Anterior cingulate cortex (tissue), 58 donors: ENCODE measurements around the gene SPINK1.
A peak's percentile ranks its signal among the peaks of the same experiment; 100 is the strongest.
"Not testable (repeated sequence)": the region's sequence is repeated elsewhere in the genome, so short reads cannot be mapped to it uniquely, and the experiment has no call there.

Source experiments
- DNase-seq, 58 donors: peaks; one replicate each; lab custom pipeline; 2025; lab: John Stamatoyannopoulos, UW

The SPINK1 gene

DNA sequence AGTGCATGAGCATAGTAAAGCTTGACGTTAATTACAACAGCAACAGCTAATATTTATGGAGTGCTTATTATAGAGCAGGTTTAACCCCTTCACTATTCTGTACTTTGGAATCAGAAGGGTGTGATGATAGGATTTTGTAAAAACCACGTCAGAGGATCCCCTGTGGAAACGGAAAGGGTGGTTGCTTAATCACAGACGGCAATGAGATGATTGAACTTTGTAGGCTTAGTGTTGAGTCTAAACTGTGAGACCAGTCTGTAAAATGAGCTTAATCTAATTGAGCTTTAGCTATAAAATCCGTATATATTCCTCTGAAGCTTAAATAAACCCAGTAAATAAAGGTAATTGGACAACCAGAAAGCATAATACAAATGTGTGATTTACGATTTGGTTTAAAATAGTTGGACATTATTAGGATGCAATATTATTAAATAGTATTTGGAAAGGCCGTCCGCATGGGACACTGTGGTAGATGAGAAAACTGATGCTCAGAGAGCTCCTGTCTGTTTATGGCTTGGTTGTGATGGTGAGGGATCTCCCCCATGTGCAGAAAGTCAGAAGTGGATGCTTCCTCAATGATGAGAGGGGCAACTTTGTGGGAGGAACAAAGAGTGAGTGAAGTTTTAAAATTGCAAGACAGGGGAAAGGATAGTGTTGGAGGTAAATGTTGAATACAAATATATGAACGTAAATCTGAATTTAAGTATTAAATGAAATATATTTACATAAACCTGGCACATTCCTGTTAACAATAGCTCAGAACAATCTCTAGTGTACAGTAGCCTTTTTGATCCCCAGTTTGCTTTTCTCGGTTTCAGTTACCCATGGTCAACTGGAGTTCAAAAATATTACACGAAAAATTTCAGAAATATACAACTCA, 23.7 kb upstream of the SPINK1 start:
- DNase-seq: no peak

DNA sequence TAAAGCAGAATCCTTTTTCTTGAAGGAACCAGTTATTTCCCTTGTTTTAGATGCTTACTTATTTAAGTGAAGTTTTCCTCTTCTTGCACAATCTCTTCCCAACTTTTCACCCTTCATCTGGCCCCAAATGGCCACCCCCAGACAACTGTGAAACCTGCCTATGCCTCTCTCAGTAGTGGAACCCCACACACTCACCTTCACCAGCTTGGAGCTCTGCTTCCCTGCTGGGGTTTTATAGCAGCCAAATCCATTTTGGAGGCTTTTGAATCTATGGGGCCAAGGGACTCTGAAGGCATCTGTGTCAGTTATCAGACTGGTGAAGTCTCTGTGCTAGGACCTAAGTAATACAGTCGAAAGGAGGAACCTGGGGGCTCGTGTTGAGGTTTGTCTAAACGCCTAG, 22.9 kb upstream of the SPINK1 start:
- no peak for DNase-seq

DNA sequence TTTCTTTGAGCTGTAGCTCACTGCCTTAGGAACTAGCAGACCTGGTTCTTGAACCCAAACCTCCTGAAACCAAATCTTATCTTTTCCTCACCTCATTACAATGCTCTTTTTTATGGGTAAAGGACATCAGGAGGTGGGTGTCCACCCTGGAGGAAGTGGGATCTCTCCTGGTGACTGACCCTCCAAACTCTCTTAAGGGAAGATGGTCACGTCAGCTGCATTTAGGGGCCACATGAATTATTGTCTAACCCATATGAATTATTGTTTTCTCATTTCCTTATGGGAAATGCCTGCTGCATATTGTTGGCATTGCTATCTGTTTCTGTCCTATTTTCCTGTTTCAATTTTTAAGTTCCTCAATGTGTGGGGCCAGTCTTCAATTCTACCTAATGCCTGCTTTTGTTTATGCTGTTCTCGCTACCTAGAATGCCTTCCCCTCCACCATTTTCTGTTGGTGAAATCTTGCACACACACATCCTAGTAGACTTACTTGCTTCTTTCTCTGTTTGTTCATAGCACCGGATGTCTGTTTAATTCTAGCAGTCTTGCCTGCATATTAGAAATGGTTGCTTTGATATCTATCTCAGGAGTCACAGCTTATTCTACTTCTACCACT, 22.0 kb upstream of the SPINK1 start:
- no peak for DNase-seq

DNA sequence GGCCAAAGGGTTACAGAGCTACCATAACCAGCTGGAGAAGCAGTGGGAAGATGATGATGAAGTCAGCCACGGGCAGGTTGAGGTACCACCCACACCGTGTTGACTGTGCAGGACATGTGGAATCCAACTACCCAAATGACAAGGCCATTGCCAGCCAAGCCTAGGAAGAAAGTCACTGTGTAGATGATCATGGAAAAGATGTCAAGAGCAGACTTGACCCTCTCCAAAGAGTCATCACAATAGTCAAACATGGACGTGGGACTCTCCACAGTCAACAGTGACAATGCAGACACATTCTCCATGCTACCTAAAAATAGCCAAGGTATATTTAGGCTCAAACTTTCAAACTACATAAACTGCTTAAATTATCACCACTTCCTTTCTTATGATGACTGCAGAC, 20.9 kb upstream of the SPINK1 start:
- DNase-seq: no peak

DNA sequence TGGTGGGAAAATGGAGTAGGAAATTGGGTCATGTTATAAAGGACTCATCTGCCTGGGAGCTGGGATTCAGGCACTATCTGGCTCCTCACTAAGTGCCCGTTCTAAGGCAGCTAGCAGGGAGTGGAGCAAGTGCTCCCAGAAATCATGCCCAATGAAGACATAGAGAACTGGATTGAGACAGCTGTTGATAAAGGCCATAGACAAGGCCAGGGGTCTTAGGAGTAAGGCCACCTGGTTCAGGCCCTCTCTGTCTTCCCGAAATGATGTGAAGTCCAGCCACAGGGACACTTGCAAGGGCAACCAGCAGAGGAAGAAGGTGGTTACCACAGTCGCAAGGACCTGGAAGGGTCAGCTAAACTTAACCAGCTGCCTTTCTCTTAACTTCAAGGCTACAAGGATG, 20.1 kb upstream of the SPINK1 start:
- no peak for DNase-seq

DNA sequence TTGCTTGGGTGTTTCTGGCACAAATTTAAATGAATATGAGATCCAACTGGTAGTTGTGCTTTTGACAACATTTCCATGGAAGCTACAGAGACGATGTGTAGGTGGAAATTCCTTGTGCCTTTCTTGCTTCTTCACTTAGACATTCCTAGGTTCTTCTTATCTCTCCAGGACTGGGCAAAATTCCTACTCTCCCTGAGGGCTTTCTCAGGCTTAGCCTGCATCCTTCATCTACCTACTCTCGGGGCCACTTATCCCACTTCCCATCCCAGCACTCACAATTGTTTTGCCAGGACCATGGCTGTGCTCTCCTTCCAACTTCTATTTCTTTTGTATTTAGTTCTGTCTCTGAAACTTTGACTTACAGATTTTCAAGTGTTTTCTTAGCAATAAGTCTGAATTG, 17.8 kb upstream of the SPINK1 start:
- no peak for DNase-seq

DNA sequence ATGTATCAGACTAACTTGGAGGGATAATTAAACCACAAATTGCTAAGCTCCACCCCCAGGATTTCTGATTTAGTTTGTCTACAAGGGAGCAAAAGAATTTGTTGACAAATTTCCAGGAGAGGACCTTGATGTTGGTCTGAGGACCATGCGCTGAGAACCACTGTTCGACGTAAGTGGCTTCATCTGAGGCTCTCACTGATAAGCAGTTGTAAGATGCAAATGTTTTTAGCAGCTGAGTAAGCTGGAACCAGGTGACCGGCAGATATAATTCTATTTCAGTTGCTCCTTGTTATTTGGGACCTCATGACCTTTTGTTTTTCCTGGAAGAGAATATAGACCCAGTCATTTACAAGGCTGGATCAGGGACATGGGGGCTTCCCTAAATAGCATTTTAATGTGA, 14.1 kb upstream of the SPINK1 start:
- DNase-seq: no peak

DNA sequence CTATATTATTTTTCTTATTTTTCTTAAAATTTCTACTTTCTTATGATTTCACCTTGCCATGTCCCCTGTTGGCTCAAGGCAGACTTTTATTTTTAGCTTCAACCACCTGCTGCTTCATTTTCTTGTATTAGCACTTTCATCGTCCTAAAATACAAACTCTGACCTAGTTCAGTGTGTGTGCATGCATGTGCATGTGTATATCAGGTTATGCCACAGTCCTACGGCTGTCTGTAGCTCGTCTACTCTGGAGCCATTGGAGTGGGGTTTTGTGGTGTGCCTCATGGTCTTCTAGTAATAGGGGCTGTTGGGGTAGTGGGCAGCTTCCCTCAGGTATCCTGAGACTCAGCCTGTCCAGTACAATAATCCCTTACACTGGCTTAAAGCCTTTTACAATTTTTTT, 13.4 kb upstream of the SPINK1 start:
- DNase-seq: no peak

DNA sequence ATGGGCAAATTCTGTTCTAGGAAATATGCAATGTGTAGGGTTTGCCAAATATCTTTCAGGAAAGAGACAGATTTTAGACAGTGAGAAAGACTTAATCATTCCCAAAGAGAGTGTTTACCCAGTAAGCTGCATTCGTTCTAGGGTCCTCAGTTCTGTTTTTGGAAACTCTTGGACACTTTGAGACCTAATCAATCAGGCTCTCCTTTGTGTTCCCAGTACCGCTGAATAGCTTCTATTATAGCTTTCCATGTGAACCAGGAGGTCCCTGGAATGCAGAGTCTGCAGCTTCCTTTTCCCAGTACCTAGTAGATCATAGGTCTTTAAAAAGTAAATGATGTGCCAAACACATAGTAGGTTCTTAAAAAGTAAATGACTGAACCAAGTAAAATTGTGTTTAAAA, 11.4 kb upstream of the SPINK1 start:
- no peak for DNase-seq

DNA sequence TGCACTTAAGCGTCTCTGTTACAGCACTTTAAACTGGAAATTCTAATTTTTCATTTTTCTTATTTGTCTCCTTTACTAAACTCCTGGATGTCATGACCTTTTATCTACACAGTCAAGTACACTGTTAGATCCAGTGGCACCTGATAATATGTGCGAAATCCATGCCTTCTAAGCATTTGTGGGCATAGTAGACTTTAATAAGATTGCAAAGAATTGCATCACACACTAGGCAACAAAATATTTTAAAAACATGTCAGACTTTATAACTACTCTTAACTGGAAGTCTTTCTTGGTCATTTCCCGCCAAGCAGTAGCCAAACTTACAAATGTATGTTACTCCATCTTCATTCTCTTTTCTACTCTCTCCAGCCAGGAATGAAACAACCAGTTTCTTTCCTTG, 5.0 kb upstream of the SPINK1 start:
- DNase-seq: no peak

DNA sequence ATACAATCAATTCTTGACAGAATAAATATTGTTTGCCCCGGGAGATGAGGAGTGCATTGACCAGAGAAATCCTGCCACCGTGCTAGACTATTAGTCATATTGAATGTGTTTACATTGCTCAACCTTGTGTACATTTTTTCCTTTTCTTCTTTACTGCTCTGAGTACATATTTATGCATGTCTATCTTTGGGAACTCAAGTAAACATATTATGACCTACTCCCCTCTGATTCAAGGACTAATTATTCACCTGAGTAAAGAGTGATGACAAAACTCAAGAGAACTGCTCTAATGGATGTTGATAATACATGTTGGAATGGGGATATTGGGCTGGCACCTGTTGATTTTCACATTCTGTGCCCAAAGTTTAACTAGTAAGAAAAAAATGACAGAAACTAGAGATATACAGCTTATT, 3.9 kb upstream of the SPINK1 start:
- DNase-seq: no peak

DNA sequence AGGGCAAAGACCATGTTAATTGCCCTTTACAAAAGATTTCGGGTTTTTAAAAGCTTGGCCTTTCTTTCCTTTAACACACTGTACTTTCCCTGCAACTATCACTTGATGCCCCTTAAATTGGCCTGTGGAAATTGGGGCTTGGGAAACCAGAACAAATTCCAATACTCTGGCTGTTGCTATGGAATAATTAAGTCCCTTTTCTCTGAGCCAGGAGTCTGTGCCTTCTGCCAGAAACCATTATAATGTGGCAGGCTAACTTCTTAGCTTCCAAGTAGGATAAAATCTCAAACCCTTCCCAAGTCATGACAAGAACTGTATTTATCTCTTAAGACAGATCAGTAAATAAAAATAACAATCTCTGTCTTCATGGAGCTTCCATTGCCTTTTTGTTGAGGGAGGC, 1.1 kb upstream of the SPINK1 start:
- no peak for DNase-seq

DNA sequence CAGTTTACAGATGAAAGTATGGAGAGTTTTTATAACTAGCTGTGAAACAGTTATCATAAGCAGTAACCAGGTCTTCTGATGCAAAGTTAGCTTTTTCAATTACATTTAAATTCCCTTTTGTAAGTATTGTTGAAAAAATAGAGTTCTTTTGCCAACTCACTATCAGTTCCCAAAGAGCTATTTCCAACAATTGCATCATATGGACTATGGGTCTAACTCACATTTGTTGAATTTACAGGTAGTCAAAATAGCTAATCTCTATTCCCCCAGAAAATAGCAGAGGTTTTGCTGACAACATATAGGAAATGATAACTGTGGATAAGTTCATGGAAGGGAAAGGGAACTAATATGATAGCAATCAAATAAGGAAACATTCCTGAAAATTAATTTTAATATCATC, 1.4 kb downstream of the SPINK1 start:
- DNase-seq: no peak

DNA sequence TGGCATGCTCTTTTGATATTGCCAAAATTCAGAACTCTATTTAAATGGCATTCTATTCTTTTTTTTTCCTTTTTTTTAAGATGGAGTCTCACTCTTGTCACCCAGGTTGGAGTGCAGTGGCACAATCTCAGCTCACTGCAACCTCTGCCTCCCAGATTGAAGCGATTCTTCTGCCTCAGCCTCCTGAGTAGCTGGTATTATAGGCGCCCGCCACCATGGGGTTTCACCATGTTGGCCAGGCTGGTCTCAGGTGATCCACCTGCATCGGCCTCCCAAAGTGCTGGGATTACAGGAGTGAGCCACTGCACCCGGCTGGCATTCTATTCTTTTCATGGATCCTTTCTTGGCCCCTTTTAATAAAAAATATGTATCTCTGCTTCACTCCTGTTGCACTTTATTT, 4.5 kb downstream of the SPINK1 start:
- DNase-seq: not testable (repeated sequence)

DNA sequence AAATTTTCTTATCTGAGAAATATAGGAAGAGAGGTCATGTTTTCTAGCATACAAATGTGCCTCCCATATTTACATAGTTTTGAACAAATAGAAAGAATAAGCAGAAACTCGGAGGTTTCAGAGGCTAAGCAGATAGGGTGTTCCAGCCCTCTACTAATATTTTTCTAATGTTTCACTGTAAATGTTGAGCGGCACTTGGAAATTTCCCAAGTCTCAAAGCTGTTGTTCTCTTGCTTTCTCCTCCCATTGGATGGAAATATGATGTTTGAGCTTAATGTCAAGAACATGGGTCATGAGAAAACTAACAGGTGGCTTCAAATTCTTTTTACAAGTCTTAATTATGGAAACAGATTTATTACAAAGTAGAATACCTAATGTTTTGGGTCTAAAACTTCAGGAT, 5.1 kb downstream of the SPINK1 start:
- no peak for DNase-seq

DNA sequence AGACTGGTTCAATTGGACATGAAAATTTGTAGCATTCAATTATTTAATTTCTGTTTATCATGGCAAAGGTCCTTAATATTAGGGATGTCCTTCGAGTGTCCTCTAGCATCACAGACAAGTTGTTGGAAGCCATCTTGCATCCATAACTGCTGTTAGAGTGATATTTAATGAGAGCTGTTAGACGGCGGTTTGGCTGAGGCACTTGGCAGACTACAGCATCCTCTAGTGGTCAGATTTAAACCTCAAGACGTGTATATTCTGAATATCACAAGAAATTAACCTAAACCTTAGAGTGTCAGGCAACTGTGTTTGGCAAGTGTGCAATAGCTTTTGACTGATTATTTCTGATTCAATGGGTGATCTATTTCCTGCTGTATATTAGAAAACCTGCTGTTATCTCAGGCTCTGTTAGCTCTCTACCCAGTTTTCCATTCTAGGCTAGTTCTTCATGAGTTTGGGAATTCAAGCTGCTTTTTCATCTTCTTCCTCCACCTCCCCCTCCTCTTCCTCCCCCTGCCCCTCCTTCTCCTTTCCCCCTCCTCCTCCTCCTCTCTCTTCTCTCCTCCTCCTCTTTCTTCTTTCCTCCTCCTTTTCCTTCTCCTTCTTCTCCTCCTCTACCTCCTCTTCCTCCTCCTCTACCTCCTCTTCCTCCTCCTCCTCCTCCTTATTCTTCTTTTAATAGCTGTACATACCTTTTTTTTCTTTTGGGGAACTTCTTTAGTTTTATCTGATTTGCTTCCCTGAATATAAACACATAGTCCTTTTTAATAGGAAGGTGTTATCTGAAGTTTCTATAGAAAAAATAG, 8.6 kb downstream of the SPINK1 start:
- DNase-seq: peak in 41 of 58 donors; percentile 0 to 65 (median 14)

DNA sequence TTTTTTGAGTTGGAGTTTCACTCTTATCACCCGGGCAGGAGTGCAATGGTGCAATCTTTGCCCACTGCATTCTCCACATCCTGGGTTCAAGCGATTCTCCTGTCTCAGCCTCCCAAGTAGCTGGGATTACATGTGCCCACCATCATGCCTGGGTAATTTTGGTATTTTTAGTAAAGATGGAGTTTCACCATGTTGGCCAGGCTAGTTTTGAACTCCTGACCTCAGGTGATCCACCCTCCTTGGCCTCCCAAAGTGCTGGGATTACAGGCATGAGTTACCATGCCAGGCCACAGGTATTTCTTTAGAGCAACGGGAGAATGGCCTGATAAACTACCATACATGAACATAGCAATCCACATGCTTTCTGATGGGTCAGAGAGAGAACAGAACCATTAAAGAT, 9.2 kb downstream of the SPINK1 start:
- not testable (repeated sequence) for DNase-seq

DNA sequence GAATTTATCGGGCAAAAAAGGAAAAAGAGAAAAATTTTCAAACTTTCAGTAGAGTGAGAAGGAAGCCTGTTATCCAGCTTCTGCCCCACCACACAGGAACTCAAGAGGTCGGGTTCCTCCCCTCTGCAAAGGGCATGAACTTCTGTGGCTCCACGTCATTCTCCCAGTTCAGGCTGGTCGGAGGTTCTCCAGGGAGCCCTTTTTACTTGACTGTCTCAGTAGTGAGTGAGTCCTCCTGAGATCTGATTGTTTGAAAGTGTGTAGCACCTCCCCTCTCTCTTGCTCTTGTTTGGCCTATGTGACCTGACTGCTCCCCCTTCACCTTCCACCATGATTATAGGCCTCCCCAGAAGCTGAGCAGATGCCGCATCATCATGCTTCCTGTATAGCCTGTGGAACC, 9.7 kb downstream of the SPINK1 start:
- DNase-seq: no peak

DNA sequence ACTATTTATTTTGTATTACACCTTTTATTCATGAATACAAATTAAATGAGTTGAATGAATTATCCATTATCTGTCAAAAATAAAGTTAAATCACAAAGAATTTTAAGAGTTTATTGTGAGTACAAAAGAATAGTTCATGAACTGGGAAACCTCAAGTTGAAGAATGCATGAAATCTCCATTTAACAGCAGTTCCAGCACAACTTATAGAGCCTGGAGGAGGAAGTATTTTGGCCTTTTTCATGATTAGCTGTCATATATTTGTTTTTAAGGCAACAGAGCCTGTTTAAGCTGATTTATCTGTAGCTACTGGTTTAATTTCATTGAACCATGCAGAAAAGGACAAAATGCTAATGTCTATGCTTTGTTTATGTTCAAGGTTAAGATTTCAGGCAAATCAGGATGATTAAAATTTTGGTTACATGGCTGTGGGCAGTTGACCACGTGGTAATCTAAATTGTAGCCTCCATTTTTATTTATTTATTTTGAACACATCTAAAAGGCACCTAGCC, 12.2 kb downstream of the SPINK1 start:
- no peak for DNase-seq

DNA sequence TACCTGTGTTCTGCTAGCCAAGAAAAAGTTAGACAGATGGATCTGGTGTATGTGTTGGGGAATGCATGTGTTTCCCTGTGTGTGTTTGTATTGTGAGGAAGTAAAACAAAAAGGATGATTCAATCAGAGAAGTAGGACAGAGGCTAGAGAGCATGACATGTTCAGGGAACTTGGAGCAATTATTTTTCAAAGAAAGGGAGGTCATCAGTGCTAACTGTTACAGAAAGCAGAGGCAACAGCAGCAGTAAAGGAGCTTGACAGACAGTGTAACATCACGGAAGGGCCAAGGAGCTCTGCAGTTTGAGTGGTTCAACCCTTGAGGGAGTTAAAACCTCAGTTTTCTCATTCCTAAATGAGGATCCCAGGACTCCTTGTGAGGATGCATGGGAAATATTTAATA, 13.2 kb downstream of the SPINK1 start:
- no peak for DNase-seq

DNA sequence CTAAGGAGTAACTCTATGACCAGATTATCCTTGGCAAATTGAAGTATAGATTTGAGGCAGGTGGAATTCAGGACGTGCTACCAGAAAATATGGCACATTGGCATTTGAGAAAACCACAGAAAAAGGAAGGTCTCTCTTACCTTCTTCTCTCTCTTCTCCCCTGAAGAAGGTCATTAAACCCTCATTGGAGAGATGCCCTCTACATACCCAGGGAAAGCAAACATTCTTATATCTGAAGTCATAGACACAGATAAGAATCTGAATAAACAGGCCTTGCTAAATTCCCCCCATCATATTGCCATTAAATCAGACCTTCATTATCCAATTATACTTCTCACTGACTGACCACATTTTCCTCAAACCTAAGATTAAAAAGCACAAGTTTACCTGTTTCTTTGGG, 17.8 kb downstream of the SPINK1 start:
- no peak for DNase-seq
